ENCODE data around the gene SH3BP1. TPM values are rescaled to one million over a fixed set of nuclear protein-coding genes. Genes with fewer than 3 reads are reported as not detected.

The SH3BP1 gene
- total and polyA plus RNA-seq, 2 of the 13 experiments (the other 11 are each of a cell fraction or from before 2014, with no cell fraction given) = 8.4 to 18.5 TPM

GRCh38 chr22:37659066-37659896, 19.8 kb downstream of the SH3BP1 start (continued):
- TF ChIP-seq, protein P1, sequence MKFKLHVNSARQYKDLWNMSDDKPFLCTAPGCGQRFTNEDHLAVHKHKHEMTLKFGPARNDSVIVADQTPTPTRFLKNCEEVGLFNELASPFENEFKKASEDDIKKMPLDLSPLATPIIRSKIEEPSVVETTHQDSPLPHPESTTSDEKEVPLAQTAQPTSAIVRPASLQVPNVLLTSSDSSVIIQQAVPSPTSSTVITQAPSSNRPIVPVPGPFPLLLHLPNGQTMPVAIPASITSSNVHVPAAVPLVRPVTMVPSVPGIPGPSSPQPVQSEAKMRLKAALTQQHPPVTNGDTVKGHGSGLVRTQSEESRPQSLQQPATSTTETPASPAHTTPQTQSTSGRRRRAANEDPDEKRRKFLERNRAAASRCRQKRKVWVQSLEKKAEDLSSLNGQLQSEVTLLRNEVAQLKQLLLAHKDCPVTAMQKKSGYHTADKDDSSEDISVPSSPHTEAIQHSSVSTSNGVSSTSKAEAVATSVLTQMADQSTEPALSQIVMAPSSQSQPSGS (CRISPR knock-in tag; IDR thresholded peaks at IDR 0.05) = peak; percentile 82; the same call in 1 of the 2 replicates
- TF ChIP-seq ZBTB46 (CRISPR knock-in tag; IDR thresholded peaks at IDR 0.05; ENCODE audit: borderline replicate concordance) = peak; percentile 7; the same call in 1 of the 2 replicates
- peak; percentile 13; the same call in 1 of the 2 replicates for TF ChIP-seq ZBTB2 (CRISPR knock-in tag; IDR thresholded peaks at IDR 0.05; ENCODE audit: low read depth)
- peak; percentile 64; the same call in 1 of the 2 replicates for TF ChIP-seq ZBTB25 (CRISPR knock-in tag; IDR thresholded peaks at IDR 0.05)
- peak; percentile 66; the same call in 1 of the 2 replicates for TF ChIP-seq NR2C2 (CRISPR knock-in tag; IDR thresholded peaks at IDR 0.05; ENCODE audit: borderline replicate concordance)
- no peak for TF ChIP-seq ZNF3 (CRISPR knock-in tag; IDR thresholded peaks at IDR 0.05)
- TF ChIP-seq KLF16 (CRISPR knock-in tag; IDR thresholded peaks at IDR 0.05) = peak in 1 of 2 experiments; percentile 64; a peak in 2 of 4 replicates
- no peak for TF ChIP-seq ZFP36L1 (CRISPR knock-in tag; IDR thresholded peaks at IDR 0.05)
- no peak; the same call in 1 of the 2 replicates for TF ChIP-seq MXD4 (CRISPR knock-in tag; IDR thresholded peaks at IDR 0.05)
- TF ChIP-seq ETV6 (CRISPR knock-in tag; conservative IDR thresholded peaks at IDR 0.05) = no peak
- TF ChIP-seq ZNF264 (CRISPR knock-in tag; IDR thresholded peaks at IDR 0.05) = no peak
- TF ChIP-seq ZMYM4 (CRISPR knock-in tag; IDR thresholded peaks at IDR 0.05) = peak; percentile 55; the same call in 1 of the 2 replicates
- TF ChIP-seq RARG (CRISPR knock-in tag; IDR thresholded peaks at IDR 0.05; ENCODE audit: low read depth) = no peak
- no peak for TF ChIP-seq ZNF567 (CRISPR knock-in tag; IDR thresholded peaks at IDR 0.05; ENCODE audit: borderline replicate concordance)
- TF ChIP-seq ZNF577 (CRISPR knock-in tag; IDR thresholded peaks at IDR 0.05; ENCODE audit: borderline replicate concordance, low read depth) = no peak
- TF ChIP-seq ZNF75D (CRISPR knock-in tag; IDR thresholded peaks at IDR 0.05; ENCODE audit: borderline replicate concordance) = no peak
- no peak for TF ChIP-seq NFE2L2 (IDR thresholded peaks at IDR 0.05; ENCODE audit: low read length)
- no peak for TF ChIP-seq SRY (CRISPR knock-in tag; IDR thresholded peaks at IDR 0.05)
- no peak for TF ChIP-seq SIX1 (CRISPR knock-in tag; IDR thresholded peaks at IDR 0.05; ENCODE audit: borderline replicate concordance)
- no peak for TF ChIP-seq SMARCC2 (IDR thresholded peaks at IDR 0.05)
- TF ChIP-seq PHF20 (CRISPR knock-in tag; IDR thresholded peaks at IDR 0.05) = no peak
- TF ChIP-seq MAF1 (CRISPR knock-in tag; IDR thresholded peaks at IDR 0.05; ENCODE audit: borderline replicate concordance) = no peak
- TF ChIP-seq SKI (IDR thresholded peaks at IDR 0.05; ENCODE audit: partially characterized antibody) = peak; percentile 28
- TF ChIP-seq REXO4 (CRISPR knock-in tag; IDR thresholded peaks at IDR 0.05; ENCODE audit: borderline replicate concordance) = no peak
- TF ChIP-seq SMARCE1 (IDR thresholded peaks at IDR 0.05; ENCODE audit: borderline replicate concordance) = no peak

Measured in HepG2 (cell line).